GM19099 (cell line): ENCODE results near the gene EVI5L.

Source experiments
- POLR2A ChIP-seq: IDR thresholded peaks from 3 replicates; pipeline ENCODE4 v1.6.1; 2011; ENCODE audit warnings: low read depth; ENCODE audit not compliant: insufficient read length; ENCODE audit errors: extremely low read depth

The EVI5L gene

DNA sequence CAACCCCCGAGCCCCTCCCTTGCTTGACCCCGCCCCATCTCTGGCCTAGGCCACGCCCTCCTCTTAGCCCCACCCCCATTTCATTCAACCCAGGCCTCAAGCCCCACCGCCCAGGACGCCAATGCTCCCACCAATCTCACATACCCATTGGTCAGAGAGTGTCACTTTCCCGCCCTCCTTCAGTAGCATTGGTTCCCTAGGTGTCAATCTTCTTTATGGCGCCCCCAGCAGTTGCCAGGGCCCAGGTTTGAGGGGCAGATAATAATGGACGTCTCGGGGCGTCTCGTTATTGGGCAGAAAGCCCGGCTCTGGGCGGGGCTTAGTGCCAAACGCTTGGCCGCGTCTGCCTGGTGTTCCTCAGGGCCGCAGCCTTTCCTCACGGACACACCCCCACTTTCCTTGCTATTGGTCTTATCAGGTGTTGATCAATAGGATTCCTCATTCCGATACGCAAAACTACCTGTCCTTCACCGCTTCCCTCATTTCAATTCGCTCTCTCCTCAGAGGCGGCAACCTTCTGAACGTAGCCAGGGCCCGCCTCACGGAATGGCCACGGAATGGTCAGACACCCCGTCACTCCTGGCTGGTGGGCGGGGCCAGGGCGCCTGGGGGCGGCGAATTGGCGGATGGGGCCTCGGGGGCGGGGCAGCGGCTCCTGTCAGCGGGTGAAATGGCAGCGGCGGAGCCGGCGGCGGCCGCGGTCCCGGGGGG, at the start of gene EVI5L:
Gene EVI5L, plus strand, starts transcription at position 658 of the 711 bp plus-strand sequence. CDS start 16,325 bp downstream, outside the sequence.
- TF ChIP-seq POLR2A: no peak

- TF ChIP-seq POLR2A: no peak
Measured at GRCh38 chr19:7781157-7781556, 48.9 kb upstream of the EVI5L start.

DNA sequence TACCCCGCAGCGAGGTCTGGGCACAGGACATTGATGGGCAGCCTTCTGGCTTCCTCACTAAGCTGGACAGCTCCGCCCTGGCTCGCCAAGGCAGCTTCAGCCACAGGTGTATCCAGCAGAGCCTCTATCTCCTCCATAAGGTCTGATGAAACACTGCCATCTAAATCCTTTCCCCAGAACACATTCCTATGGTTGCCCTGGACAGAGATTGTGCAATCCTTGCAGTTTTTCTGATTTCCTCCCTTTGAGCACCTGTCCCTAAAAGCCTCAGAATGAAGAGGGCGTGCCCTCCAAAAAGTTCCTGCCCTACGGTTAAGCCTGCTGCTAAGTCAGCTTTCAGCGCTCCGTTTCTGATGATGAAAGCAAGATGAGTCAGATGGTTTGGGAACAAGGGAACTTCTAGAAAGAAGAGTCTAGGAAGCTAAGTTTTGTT, 46.0 kb upstream of the EVI5L start:
- TF ChIP-seq POLR2A: no peak

DNA sequence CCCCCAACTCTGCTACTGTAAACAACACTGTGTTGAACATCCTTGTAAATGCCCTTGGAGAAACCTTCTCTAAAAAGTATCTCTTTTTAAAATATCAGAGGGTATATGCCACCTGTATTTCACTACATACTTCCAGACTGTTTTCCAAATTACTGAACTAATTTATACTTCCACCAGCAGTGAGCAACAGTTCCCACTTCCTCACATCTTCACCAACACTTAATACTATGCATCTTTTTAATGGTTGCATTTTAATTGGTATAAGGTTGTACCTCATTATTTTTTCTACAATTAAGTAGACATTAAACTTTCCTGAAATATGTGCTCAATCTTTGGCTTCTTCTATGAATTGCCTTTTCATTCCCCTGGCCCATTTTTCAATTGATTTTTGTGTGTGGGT, 45.2 kb upstream of the EVI5L start:
- TF ChIP-seq POLR2A: no peak

GRCh38 chr19:7787141-7787540, 42.9 kb upstream of the EVI5L start:
- no peak for TF ChIP-seq POLR2A

GRCh38 chr19:7787602-7788177, 42.3 kb upstream of the EVI5L start:
- TF ChIP-seq POLR2A: no peak

DNA sequence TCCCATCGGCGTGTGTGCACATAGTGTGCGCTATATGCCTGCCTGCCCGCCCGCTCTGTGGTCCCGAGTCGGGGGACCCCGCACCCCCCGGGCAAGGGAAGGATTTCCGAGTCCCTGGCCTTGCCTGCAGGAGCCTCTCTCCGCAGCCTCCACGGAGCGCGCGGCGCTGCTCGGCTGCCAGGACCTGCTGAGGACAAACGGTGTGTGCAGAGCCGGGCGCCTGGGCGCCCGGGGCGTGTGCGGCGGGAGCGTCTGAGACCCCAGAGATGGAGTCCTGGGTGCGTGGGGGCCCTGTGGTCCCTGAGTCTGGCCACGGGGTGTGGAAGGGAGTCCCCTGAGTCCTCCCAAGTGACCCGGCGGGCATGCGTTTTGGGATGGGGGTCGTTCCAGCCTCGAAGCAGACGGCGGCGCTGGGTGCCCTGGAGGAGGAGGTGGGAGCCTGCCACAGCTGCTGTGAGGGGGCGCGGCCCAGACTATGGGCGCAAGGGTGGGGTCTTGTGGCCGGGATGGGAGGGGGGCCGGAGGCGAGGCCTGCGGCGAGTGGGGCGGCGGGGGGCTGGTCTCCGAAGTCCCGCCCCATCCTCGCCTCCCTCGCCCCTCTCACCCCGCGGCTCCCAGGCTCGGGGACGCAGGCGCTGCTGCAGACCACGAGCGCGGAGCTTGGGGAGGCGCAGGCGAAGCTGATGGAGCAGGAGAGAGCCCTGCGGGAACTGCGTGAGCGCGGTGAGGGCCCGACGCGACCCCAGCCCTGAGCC, 41.7 kb upstream of the EVI5L start:
- no peak for TF ChIP-seq POLR2A

- TF ChIP-seq POLR2A: no peak
Measured at GRCh38 chr19:7788933-7789323, 41.1 kb upstream of the EVI5L start.

GRCh38 chr19:7789447-7789846, 40.6 kb upstream of the EVI5L start:
- no peak for TF ChIP-seq POLR2A

GRCh38 chr19:7790416-7790815, 39.6 kb upstream of the EVI5L start:
- TF ChIP-seq POLR2A: no peak

GRCh38 chr19:7792281-7792680, 37.7 kb upstream of the EVI5L start:
- TF ChIP-seq POLR2A: no peak

DNA sequence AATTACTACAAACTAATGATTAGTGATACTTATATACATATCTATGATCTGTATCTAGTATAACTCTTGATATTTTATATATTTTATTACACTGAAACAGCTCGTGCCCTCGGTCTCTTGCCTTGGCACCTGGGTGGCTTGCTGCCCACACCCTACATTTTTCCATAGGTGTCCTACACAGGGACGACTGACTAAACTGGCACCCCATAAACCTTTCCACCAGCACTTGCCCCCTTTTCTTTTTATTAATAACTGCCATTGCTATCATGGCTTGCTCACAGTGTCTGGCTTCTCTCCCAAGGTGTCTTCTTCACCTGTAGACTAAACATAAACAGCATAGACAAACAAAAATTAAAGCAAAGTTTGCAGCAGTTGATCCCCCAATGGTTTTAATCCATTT, 36.5 kb upstream of the EVI5L start:
- no peak for TF ChIP-seq POLR2A

- TF ChIP-seq POLR2A: no peak
Measured at GRCh38 chr19:7795555-7796161, 34.4 kb upstream of the EVI5L start.

DNA sequence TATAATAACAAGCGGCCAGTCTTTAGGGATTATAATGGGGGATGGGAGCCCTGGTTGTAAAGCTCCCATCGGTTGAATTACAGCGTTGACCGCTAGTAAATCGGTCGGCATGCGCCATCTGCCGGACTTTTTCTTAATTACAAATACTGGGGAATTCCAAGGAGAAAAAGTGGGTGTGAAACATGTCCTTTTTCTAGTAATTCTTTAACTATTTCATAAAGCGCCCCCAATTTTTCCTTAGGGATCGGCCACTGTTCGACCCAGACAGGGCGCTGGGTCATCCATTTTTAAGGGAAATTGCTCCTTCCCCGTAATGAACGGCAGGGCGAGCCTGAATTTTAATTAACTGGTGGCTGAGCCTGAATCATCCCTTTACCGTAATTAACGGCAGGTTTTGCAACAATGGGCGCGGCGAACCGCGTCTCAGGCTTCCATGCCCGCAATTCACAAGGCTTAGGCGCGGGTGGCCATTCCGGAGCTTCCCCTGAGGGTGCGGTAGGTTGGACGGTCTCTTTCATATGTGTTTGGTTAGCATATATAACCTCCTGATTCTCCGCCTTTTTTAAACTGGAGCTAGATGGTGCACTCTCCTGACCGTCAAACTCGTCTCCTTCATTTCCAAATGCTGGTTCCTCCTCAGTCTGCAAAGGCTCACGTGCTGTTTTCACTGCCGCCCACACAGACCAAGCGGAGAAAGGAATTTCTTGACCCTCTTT, 30.2 kb upstream of the EVI5L start:
- TF ChIP-seq POLR2A: no peak

DNA sequence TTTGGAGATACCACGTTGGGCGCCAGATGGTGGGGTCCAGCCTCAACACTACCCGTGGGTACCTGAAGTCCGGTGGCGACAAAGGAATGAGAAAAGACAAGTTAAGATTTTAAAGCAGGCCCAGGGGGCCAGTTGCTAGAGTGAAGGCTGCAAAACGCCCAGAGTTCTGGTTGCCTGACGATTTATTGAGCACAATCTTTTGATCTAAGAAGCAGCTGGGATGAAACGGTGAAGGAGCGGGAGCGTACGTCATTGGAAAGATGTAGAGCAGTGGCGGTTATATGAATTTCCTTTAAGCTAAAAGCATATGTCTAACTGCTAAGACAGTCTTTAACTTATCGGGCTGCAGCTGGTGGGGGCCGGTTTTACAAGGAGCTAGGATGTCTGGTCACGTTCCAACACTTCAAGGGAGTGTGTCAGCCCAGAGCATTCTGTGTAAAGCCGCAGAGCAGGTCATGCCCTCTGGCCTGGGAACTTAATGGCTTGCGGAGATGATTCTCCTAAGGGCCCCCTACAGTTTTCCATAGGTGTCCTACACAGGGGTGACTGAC, 28.9 kb upstream of the EVI5L start:
- TF ChIP-seq POLR2A: no peak

GRCh38 chr19:7806234-7806633, 23.8 kb upstream of the EVI5L start:
- no peak for TF ChIP-seq POLR2A
